H54 (cell line): ENCODE measurements around the gene ASIC2.

Experiments used
- DNase-seq: peaks from one replicate; pipeline ENCODE4 v3.0.0; 2011; ENCODE audit warnings: low spot score, mixed read lengths; ENCODE audit not compliant: insufficient read length
- FAIRE-seq: peaks from 3 replicates; lab custom pipeline; 2011; peaks lifted over from hg19 to GRCh38; lab: Jason Lieb, UNC
- POLR2A ChIP-seq: IDR thresholded peaks from 2 replicates; pipeline ENCODE4 v1.6.1; 2011; ENCODE audit warnings: low read depth, mild to moderate bottlenecking, low read length

Gene ASIC2

DNA sequence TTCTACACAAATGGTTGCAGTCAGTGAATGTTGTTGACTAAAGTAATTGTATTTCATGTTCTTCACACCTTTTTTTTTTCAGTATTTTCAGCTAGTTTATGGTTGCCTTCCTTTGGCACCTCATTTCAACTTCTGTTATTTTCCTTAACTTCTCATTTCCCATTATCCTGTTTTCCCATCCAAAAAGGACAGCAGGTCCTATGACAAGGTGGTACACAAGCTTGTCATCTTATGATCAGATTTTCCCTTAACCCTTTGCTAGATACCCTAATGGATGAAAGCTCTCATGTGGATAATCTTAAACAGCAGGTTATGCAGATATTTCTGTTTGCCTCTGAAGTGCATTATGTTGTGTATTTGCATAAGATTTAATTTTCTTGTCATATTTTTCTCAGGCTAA is 7.1 kb upstream of the ASIC2 start:
- DNase-seq (no peak), FAIRE-seq (no peak)
- TF ChIP-seq POLR2A, result no peak

DNA sequence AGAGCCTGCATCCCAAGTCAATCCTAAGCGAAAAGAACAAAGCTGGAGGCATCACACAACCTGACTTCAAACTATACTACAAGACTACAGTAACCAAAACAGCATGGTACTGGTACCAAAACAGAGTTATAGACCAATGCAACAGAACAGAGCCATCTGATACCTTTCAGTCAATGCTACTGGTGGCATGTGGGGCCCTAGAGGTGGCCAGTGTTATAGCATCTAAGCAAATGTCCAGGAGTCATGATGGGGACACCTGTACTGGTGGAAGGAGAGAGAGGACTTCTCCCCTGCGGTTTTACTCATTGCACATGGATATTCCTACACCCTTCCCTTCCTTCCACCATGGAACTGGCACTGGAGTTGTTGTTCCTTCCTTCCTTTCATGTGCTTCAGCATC is 6.0 kb upstream of the ASIC2 start:
- no peak for TF ChIP-seq POLR2A
- DNase-seq (no peak), FAIRE-seq (no peak)

DNA sequence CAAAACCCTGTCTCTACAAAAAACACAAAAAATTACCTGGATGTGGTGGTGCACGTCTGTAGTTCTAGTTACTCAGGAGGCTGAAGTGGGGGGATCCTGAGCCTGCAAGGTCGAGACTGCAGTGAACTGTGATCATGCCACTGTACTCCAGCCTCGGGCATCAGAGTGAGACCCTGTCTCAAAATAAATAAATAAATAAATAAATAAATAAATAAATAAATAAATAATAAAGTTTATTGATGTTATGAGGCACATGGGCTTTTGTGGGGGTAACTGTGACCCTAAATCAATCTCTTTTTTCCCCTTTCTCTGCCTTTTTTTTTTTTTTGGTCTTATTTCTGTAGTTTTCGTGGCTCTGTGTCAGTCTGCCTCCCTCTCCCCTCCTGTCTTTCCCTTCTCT is 4.5 kb upstream of the ASIC2 start:
- DNase-seq (no peak), FAIRE-seq (no peak)
- no peak for TF ChIP-seq POLR2A

DNA sequence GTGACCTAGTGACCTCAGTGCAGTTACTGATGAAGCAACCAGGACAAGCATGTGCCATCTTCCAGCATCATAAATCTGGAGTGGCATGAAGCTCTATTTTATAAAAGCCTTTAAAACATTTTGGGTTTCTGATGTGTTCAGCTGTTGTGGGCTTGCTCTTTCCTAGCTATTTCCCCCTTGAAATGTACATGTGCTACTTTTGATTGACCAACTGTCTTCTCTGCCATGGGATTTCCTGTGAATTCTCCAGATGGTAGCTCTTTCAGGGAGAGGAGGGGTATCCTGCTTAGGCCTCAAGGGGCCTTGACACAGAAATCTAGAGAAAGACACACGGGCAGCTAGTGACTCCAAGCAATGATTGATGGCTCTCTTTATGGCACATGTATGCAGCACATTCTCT is 1.9 kb upstream of the ASIC2 start:
- DNase-seq (no peak), FAIRE-seq (no peak)
- no peak for TF ChIP-seq POLR2A

DNA sequence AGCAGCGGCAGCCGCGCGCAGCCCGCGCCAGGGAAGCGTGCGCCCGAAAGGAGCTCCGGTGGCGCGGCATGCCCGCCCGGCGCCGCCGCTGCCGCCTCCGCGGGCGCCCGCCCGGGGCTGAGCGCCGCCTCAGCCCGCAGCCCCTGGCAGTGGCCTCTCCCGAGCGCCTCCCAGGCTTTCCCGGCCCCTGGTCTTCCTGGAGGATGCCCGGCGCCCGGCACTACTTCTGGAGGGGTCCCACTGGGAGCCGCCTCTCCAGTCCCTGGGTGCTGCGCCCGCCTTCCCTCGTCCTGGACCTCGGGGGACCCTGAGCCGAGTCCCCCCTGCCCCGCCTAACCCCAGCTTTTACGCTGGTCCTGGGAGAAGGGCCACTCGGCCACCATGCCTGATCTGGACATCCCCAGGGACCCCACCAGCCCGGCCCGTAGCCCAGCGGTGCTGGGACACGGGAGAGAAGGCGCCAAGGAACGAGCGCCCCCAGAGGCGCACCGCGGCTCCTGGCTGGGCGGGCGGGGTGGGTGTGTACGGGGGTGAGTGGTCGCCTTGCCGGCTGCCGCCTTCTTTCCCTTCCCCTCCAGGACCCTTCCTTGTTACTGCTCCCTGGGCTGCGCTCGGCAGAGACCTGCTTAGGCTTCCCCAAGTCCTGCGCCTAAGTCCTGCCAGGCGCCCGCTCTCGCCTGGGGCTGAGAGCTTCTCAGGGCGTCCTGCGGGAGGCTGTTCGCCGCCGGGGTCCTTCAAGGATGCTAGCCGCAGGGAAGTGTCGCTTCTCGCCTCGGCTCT is 704 bp downstream of the ASIC2 start:
- no peak for DNase-seq
- no peak for TF ChIP-seq POLR2A

DNA sequence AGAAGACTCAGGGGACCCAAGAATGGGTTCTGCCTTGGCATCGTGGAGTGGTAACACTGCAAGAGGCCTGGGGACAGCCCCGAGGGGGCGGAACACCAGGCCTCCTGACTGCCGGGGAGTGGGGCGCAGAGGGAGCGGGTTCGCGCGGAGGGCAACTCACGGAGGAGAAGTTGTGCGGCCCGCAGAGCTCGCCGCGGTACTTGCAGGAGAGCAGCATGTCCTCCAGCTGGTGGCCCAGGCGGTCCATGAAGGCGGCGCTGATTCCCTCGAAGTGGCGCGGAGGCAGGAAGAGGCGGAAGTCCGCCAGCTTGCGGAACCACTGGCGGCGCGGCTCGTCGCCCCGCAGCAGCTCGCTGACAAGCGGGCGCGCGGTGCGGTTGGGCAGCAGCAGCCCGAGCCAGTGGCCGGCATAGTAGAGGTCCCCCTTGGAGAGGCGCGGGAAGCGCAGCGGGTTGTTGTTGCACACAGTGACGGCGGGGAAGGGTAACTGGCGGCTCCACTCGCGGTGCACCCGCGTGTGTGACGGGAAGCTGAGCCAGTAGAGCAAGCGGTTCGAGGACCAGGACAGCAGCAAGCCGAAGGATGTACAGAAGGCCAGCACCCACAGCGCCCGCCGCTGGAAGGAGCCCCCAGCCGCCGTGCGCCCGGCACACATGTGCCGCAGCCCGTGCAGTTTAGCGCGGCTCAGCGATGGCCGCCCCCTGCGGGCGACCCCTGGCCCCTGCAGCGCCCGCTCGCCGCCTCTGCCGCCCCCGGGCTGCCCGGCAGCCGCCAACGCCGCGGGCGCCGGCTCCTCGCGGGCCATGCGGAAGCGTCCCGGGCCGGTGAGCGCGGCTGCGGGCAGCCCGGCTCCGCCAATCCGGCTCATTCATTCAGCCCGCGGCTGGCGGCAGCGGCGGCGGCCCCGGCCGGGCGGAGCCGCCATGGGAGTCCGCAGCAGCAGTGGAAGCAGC is 1.6 kb downstream of the ASIC2 start:
- FAIRE-seq, result no peak

More for the DNA sequence above, 704 bp downstream of the ASIC2 start:
- no peak for FAIRE-seq

DNA sequence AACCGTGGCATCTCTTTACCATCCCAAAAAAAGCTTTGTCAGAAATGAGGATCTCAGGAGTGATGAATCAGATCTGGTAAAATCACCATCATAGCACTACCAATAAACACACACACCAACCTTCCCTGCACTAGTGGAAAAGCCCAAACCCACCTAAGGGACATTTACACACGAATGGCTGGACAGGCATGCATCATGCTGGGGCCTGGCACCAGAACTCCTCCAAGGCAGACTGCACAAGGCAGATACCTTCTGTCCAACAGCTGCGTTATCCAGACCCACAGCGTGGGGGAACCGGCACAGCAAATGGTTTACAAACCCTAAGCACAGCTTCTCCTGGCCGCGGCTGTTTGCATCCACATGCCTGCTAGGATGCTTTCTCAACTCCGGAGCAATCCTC is 2.8 kb downstream of the ASIC2 start:
- no peak for DNase-seq
- TF ChIP-seq POLR2A, result no peak
- no peak for FAIRE-seq

More for the DNA sequence above, 1.6 kb downstream of the ASIC2 start:
- no peak for TF ChIP-seq POLR2A
- no peak for DNase-seq

DNA sequence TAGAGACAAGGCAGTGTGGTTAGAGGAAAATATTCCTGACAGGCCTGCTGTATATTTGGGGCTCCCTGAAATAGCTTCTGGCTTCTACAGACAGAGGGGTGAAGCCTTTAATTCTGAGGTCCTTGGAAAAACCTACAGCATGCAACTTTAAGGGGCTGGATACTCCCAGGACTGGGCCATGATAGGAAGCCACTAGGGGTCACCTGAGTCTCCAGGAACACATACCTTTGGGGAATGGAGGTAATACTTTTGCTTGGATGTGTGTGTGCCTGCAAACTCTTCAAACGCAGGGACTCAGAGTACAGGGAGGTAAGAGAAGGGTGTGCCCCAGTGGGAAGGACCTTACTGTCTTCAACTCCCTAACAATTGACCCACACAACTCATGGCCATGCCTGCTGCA is 4.1 kb downstream of the ASIC2 start:
- no peak for FAIRE-seq
- no peak for TF ChIP-seq POLR2A
- no peak for DNase-seq

DNA sequence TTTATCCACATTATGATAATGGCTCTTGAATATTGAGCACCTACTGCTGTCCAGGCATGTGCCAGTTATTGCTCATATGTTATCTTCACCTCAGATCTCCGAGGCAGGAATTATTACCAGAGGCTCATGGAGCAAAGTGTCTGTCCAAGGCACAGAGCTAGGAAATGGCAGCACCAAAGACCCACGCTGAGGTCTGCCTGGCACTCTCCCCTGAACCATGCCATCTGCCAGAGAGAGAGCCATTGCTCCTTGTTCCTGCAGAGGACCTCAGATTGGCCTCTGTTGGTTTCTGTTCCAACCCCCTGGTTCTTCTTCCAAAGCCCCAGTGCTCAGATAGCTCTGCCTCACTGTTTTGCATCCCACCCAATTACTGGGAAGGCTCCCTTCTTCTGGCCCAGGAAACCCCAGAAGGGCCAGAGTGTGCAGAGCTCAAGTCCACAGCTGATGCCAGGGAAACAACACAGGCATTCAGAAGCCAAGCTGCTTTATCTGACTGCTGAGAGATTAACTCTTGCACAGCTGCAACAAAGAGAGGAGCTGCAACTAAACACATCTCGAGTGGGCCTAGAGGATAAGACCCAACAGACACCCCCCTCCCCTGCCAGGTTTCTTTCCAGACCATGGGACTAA is 5.9 kb downstream of the ASIC2 start:
- DNase-seq (no peak), FAIRE-seq (no peak)
- no peak for TF ChIP-seq POLR2A

DNA sequence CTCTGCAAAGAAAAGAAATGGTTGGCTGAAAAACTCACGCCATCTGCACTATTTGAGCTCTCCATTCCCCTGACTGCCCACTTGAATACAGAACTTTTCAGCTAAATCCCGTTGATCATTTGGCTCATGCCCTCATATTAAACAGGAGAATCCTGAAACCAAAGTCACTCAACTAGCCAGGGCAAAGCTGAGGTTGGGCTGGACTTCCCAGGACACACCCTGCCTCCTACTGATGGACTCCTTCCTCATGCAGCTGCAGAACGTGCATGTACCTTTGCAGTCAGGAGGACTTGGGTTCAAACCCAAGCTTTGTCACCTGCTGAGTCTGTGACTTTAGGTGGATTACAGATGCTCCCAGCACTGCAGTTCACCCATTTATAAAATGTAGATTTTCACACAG is 7.7 kb downstream of the ASIC2 start:
- FAIRE-seq, result no peak
- no peak for DNase-seq
- no peak for TF ChIP-seq POLR2A

DNA sequence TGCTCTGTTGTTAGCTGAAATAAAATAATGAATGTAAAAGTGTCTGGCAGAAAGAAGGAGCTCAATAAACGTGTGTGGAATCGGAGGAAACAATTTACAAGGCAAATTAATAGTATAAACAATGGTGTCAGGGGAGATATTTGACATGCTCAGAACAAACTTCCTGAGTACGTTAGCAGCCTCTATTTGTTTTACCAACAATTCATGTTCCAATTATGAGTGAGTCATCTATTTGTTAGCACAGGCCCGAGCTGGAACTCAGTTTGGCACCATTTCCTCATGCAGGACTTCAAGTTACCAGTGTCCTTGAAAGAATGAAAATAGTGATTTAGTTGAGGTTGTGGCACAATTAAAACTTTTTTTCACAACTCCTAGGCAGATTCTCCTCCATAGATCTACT is 9.1 kb downstream of the ASIC2 start:
- no peak for FAIRE-seq
- no peak for TF ChIP-seq POLR2A
- DNase-seq, result no peak

DNA sequence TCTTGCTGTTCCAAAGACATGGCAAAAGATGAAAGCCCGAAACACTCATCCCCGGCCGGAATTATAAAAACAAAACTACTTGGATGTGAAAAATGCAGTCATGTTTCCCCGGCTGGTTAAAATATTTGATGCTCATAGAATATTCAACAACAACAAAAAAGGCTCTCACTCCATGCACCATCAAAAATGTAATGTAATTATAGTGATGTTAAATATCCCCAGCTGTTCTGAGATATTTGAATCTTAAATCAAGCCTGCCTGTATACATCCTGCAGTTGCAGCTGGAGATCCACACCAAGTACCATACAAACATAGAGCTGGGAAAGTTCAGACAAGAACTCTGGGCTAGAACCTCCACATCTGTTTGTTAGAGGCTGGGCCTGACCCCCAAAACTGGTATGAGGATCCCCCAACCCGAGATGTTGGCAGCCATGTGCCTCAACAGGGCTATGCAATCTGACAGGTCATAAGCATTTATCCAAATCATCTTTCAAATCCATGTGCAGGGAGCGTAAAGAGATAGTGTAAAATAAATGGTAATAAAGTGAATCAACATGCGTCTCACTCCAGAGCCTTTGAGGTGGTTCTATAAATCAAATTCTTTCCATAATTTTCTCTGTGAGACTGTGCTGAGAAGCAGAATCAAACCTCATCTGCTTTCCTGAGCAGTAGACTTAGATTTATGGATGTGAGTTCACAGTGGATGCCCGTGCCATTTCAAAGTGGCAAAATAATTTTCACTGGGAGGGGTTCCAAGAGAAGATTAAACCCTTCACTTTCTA is 12.7 kb downstream of the ASIC2 start:
- no peak for DNase-seq
- no peak for TF ChIP-seq POLR2A
- no peak for FAIRE-seq

DNA sequence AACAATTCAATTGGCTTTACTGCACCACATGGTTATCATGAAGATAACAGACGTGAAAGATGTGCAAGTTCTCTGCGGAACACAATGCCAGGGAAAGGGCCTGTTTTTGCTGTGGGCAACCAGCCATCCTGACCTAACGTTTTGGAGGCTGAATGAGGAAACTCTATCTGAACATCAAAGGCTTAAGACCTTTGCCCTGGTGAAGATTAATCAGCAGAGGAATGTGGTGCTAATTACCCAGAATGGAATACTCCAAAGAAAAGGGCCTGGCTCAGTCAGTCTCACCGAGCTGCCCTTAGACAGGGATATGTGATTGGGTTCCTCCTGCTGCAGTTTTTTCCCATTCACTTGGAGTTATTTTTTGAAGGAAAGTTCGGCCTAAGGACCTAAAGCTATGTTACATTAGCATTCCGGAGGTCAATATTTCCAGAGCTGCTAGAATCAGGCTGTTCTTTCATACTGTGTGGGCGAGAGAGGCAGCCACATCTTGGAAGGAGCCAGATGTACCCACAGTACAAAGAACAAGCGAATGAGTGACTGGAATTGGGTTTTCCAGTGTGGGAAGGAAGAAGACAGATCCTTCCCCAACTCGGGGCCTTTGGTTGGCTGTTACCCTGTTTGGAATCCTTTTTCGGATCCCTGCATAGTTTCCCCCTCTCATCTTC is 15.5 kb downstream of the ASIC2 start:
- no peak for TF ChIP-seq POLR2A
- DNase-seq, result no peak
- no peak for FAIRE-seq
